OCI-LY1 (cell line): ENCODE data around the gene TRIM2.

Experiments used
- EZH2 ChIP-seq: fragments of 200-600 bp; sonication (generic), shearing (Covaris generic); IDR thresholded peaks from 2 replicates; pipeline ENCODE4 v1.8.0; 2017; ENCODE audit warnings: borderline replicate concordance, mixed run types, mild to moderate bottlenecking, antibody characterized with exemption, low read length, moderate library complexity, mixed read lengths
- TF ChIP-seq, protein P1 (sequence below): fragments of 200-600 bp; sonication (generic), shearing (Covaris generic); IDR thresholded peaks from 2 replicates; pipeline ENCODE4 v1.5.1; 2017; ENCODE audit warnings: mild to moderate bottlenecking, antibody characterized with exemption, low read length, moderate library complexity, mixed read lengths

DNA sequence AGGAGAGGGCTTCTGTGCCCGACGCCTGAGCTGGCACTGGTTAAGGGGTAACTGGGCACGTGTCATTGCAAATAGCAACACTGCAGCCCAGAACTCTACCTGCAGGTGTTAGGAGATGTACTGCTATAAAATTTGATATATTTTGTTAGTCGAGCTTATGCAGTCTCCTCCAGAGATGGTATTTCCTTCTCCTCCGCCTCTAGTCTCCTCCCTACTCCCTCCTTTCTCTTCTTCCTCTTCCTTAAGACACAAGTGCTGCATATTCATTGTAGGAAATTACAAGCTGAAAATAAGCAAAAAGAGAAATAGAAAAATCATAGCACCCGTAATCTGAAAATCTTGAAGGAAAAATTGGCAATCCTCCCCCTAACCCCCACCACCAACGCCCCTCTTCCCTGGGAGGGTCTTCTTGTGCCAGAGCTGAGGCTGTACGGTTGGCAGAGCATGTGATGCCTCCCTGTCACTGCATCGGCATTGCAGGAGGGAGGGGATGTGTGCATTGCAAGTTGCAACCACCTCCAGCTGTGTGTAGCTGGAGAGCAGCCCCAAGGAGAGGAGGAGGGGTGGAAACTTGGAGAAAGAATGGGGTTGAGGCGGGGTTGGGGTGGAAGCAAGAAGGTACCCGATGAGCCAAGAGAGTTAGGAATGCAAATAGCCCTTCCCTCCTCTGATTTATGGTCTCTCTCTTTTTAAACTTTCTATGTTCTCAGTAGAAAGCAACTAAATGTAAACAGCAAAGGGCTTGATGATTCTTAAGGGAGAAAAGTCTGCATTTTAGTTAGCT, 92.0 kb downstream of the TRIM2 start:
- TF ChIP-seq EZH2 = no peak
- TF ChIP-seq, protein P1, sequence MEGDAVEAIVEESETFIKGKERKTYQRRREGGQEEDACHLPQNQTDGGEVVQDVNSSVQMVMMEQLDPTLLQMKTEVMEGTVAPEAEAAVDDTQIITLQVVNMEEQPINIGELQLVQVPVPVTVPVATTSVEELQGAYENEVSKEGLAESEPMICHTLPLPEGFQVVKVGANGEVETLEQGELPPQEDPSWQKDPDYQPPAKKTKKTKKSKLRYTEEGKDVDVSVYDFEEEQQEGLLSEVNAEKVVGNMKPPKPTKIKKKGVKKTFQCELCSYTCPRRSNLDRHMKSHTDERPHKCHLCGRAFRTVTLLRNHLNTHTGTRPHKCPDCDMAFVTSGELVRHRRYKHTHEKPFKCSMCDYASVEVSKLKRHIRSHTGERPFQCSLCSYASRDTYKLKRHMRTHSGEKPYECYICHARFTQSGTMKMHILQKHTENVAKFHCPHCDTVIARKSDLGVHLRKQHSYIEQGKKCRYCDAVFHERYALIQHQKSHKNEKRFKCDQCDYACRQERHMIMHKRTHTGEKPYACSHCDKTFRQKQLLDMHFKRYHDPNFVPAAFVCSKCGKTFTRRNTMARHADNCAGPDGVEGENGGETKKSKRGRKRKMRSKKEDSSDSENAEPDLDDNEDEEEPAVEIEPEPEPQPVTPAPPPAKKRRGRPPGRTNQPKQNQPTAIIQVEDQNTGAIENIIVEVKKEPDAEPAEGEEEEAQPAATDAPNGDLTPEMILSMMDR = no peak
